DOHH2 (cell line): ENCODE data around the gene PVALEF.

Source experiments
- H3F3A ChIP-seq: fragments of 200-600 bp; sonication (generic), shearing (Covaris generic); 2 replicates; pipeline ENCODE4 v1.6.0; 2016; ENCODE audit warnings: antibody characterized with exemption, mild to moderate bottlenecking; ENCODE audit not compliant: control insufficient read depth, insufficient read depth
- H3K27ac ChIP-seq: fragments of 200-600 bp; sonication (generic); 2 replicates; pipeline ENCODE4 v1.5.1; 2014; ENCODE audit warnings: low read depth, mild to moderate bottlenecking, low read length, moderate library complexity
- H3K27me3 ChIP-seq: fragments of 200-600 bp; sonication (generic); 2 replicates; pipeline ENCODE4 v1.6.1; 2014; ENCODE audit warnings: mild to moderate bottlenecking, low read length, mixed read lengths; ENCODE audit not compliant: control insufficient read depth
- H3K36me3 ChIP-seq: fragments of 200-600 bp; sonication (generic); 2 replicates; pipeline ENCODE4 v1.6.1; 2014; ENCODE audit warnings: mild to moderate bottlenecking, low read length, moderate library complexity, mixed read lengths; ENCODE audit not compliant: control insufficient read depth
- H3K4me1 ChIP-seq: fragments of 200-600 bp; sonication (generic); 2 replicates; pipeline ENCODE4 v1.6.1; 2014; ENCODE audit warnings: mild to moderate bottlenecking, low read length, mixed read lengths; ENCODE audit not compliant: control insufficient read depth
- H3K4me2 ChIP-seq: fragments of 200-600 bp; sonication (generic); 2 replicates; pipeline ENCODE4 v1.6.0; 2014; ENCODE audit warnings: mild to moderate bottlenecking, low read length, moderate library complexity
- H3K4me3 ChIP-seq: fragments of 200-600 bp; sonication (generic); 2 replicates; pipeline ENCODE4 v1.5.1; 2014; ENCODE audit warnings: mild to moderate bottlenecking, low read length, mixed read lengths
- H3K79me2 ChIP-seq: fragments of 200-600 bp; sonication (generic); 2 replicates; pipeline ENCODE4 v1.6.1; 2014; ENCODE audit warnings: mild to moderate bottlenecking, low read length, mixed read lengths; ENCODE audit not compliant: control insufficient read depth
- H3K9me2 ChIP-seq: fragments of 200-600 bp; sonication (generic); replicated peaks from 2 replicates; pipeline ENCODE4 v1.6.1; 2014; ENCODE audit warnings: mild to moderate bottlenecking, low read length, mixed read lengths; ENCODE audit not compliant: control insufficient read depth
- H3K9me3 ChIP-seq: fragments of 200-600 bp; sonication (generic); 2 replicates; pipeline ENCODE4 v1.6.1; 2014; ENCODE audit warnings: antibody characterized with exemption, low read length, mixed read lengths; ENCODE audit not compliant: control insufficient read depth, insufficient read depth
- H4K20me1 ChIP-seq: fragments of 200-600 bp; sonication (generic); 2 replicates; pipeline ENCODE4 v1.6.0; 2014; ENCODE audit warnings: low read depth, mild to moderate bottlenecking, antibody characterized with exemption, low read length, moderate library complexity; ENCODE audit not compliant: control insufficient read depth, insufficient read depth
- CTCF ChIP-seq: fragments of 200-600 bp; sonication (generic); IDR thresholded peaks from one replicate; pipeline ENCODE4 v1.5.1; 2014; ENCODE audit warnings: antibody characterized with exemption, mild to moderate bottlenecking, low read depth, low read length; ENCODE audit not compliant: poor library complexity, severe bottlenecking
- EZH2phosphoT487 ChIP-seq: fragments of 200-600 bp; sonication (generic); IDR thresholded peaks from 2 replicates; pipeline ENCODE4 v1.6.1; 2017; ENCODE audit warnings: borderline replicate concordance, mild to moderate bottlenecking, antibody characterized with exemption, low read length, moderate library complexity, mixed read lengths

PVALEF gene

GRCh38 chr17:81165246-81166032 is at the start of gene PVALEF:
TSS of gene PVALEF (plus strand) at chr17:81165507. CDS start at chr17:81181227, 15,720 bp downstream.
- Histone ChIP-seq H3K27ac (no peak within 1 kb of the TSS), H3K9me2 (no peaks in the 10 kb centered on the region), H3K4me1 (no peaks in the 10 kb centered on the region), H3K36me3 (no peaks in the 10 kb centered on the region), H3K4me3 (no peak within 1 kb of the TSS), H3F3A (no peaks in the 10 kb centered on the region), H3K79me2 (no peaks in the 10 kb centered on the region), H3K27me3 (no peaks in the 10 kb centered on the region), H3K4me2 (no peak within 1 kb of the TSS), H4K20me1 (no peaks in the 10 kb centered on the region), H3K9me3 (no peaks in the 10 kb centered on the region)
- no peak for TF ChIP-seq EZH2phosphoT487
- TF ChIP-seq CTCF = no peak

- no peaks in the 10 kb centered on the region for H3K27me3 ChIP-seq
- H3K4me3 ChIP-seq = no peak overlapping the region
- H3K27ac ChIP-seq = no peak overlapping the region
- no peak overlapping the region for H3K4me2 ChIP-seq
- no peaks in the 10 kb centered on the region for H4K20me1 ChIP-seq
- no peaks in the 10 kb centered on the region for H3K9me2 ChIP-seq
- H3K4me1 ChIP-seq = peaks cover 3% of the 10 kb centered on the region; the same call in 1 of the 2 replicates
- no peaks in the 10 kb centered on the region for H3K36me3 ChIP-seq
- H3F3A ChIP-seq = no peaks in the 10 kb centered on the region
- no peaks in the 10 kb centered on the region for H3K79me2 ChIP-seq
- H3K9me3 ChIP-seq = no peaks in the 10 kb centered on the region
- no peak for TF ChIP-seq CTCF
- no peak for TF ChIP-seq EZH2phosphoT487
These were observed 49.4 kb upstream of the PVALEF start for GRCh38 chr17:81115749-81116464.

GRCh38 chr17:81116704-81117103 is 48.6 kb upstream of the PVALEF start:
- no peaks in the 10 kb centered on the region for H3K9me2 ChIP-seq
- H3K79me2 ChIP-seq = no peaks in the 10 kb centered on the region
- no peak overlapping the region for H3K27ac ChIP-seq
- no peaks in the 10 kb centered on the region for H3K27me3 ChIP-seq
- peaks cover 3% of the 10 kb centered on the region; the same call in 1 of the 2 replicates for H3K4me1 ChIP-seq
- H3K4me2 ChIP-seq = no peak overlapping the region
- TF ChIP-seq EZH2phosphoT487 (no peak), CTCF (no peak)
- no peaks in the 10 kb centered on the region for H3F3A ChIP-seq
- no peak overlapping the region for H3K4me3 ChIP-seq
- H4K20me1 ChIP-seq = no peaks in the 10 kb centered on the region
- H3K9me3 ChIP-seq = no peaks in the 10 kb centered on the region
- H3K36me3 ChIP-seq = no peaks in the 10 kb centered on the region
